Lower leg skin (tissue), 4 donors: ENCODE measurements around the gene SRGAP1. TPM values are rescaled to one million over a fixed set of nuclear protein-coding genes. Genes with fewer than 3 reads are reported as not detected.

Source experiments
- DNase-seq, 2 donors: peaks; one replicate each; pipeline ENCODE4 v3.0.0-alpha.2; 2019; ENCODE audit warnings: low spot score in 2 of 2
- H3K4me3 ChIP-seq: fragments of 200-600 bp; sonication (generic); 2 replicates; pipeline ENCODE4 v1.5.1; 2017; ENCODE audit warnings: mild to moderate bottlenecking, low read depth; ENCODE audit not compliant: poor library complexity, severe bottlenecking
- POLR2A ChIP-seq, 2 donors: fragments of 450-650 bp; IDR thresholded peaks; one replicate each; pipeline ENCODE4 v1.6.1; 2016 to 2017; ENCODE audit warnings: antibody characterized with exemption in 2 of 2, mild to moderate bottlenecking in 1 of 2, moderate library complexity in 1 of 2
- WGBS, 2 donors: methylation state at CpG; one replicate each; pipeline ENCODE4 v1.1.5; 2018; 5-methylcytosine and 5-hydroxymethylcytosine counted together
- intact Hi-C: fragments of 100-400 bp; cut with DNase I; formaldehyde crosslinking; loops from one replicate; pipeline ENCODE4 v1.15.0; 2023; ENCODE audit warnings: low total_unique reads
- total RNA-seq, 4 donors: library from RNA; depleted of rRNA; stranded (reverse); fragments of >200 nt; gene quantifications; one replicate each; pipeline ENCODE4 v1.1.0, GENCODE V29; 2016
- TF ChIP-seq, protein P1 (sequence below), 3 donors: fragments of 450-650 bp; IDR thresholded peaks; one replicate each; pipeline ENCODE4 v1.5.1; 2016; ENCODE audit warnings: antibody characterized with exemption in 3 of 3, mild to moderate bottlenecking in 3 of 3, moderate library complexity in 2 of 3

Gene SRGAP1
- total RNA-seq, 4 donors from 2014 or later: 1.3 to 6.0 (median 1.7) TPM

- intact Hi-C loops: no loop called here
- no peak overlapping the region for H3K4me3 ChIP-seq
- no peak for DNase-seq
- WGBS, 2 donors: 86 to 89% methylated on average over 4 of the region's 4 CpGs
- TF ChIP-seq, protein P1, sequence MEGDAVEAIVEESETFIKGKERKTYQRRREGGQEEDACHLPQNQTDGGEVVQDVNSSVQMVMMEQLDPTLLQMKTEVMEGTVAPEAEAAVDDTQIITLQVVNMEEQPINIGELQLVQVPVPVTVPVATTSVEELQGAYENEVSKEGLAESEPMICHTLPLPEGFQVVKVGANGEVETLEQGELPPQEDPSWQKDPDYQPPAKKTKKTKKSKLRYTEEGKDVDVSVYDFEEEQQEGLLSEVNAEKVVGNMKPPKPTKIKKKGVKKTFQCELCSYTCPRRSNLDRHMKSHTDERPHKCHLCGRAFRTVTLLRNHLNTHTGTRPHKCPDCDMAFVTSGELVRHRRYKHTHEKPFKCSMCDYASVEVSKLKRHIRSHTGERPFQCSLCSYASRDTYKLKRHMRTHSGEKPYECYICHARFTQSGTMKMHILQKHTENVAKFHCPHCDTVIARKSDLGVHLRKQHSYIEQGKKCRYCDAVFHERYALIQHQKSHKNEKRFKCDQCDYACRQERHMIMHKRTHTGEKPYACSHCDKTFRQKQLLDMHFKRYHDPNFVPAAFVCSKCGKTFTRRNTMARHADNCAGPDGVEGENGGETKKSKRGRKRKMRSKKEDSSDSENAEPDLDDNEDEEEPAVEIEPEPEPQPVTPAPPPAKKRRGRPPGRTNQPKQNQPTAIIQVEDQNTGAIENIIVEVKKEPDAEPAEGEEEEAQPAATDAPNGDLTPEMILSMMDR (IDR thresholded peaks at IDR 0.05): no peak
- no peak for TF ChIP-seq POLR2A (IDR thresholded peaks at IDR 0.05)
Measured at GRCh38 chr12:63814146-63814772, 30.2 kb upstream of the SRGAP1 start.

DNA sequence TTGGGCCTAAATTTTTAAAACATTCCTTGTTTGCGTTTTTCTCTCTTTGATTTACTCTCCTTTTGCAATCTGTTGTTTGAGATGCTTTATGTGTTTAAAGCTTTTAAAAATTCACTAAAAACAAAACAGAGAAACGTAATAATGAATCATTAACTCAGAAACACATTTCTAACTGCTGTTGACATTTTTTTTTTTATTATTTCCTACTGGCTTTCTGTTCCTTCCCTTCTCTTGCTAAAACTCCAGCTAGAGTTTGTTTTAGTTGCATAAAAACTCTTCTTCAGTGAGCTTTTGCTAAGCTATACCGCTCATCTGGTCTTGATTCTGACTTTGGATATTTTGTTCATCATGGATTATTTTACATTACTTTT, 29.0 kb upstream of the SRGAP1 start:
- no peak for DNase-seq
- 86 to 87% methylated on average over 3 of the region's 3 CpGs for WGBS, 2 donors
- no peak overlapping the region for H3K4me3 ChIP-seq
- intact Hi-C loops: no loop called here
- TF ChIP-seq, protein P1 (IDR thresholded peaks at IDR 0.05): no peak
- no peak for TF ChIP-seq POLR2A (IDR thresholded peaks at IDR 0.05)

GRCh38 chr12:63816031-63816430, 28.5 kb upstream of the SRGAP1 start:
- WGBS, 2 donors: 76 to 94% methylated on average over 6 of the region's 6 CpGs
- no peak for DNase-seq
- intact Hi-C loops: no loop called here
- no peak overlapping the region for H3K4me3 ChIP-seq
- TF ChIP-seq POLR2A (IDR thresholded peaks at IDR 0.05): no peak
- TF ChIP-seq, protein P1 (IDR thresholded peaks at IDR 0.05): no peak

GRCh38 chr12:63820427-63820826, 24.1 kb upstream of the SRGAP1 start:
- TF ChIP-seq, protein P1 (IDR thresholded peaks at IDR 0.05): no peak
- no peak for TF ChIP-seq POLR2A (IDR thresholded peaks at IDR 0.05)
- no peak overlapping the region for H3K4me3 ChIP-seq
- intact Hi-C loops: no loop called here
- no peak for DNase-seq
- 75 to 84% methylated on average over 1 of the region's 1 CpG for WGBS, 2 donors

DNA sequence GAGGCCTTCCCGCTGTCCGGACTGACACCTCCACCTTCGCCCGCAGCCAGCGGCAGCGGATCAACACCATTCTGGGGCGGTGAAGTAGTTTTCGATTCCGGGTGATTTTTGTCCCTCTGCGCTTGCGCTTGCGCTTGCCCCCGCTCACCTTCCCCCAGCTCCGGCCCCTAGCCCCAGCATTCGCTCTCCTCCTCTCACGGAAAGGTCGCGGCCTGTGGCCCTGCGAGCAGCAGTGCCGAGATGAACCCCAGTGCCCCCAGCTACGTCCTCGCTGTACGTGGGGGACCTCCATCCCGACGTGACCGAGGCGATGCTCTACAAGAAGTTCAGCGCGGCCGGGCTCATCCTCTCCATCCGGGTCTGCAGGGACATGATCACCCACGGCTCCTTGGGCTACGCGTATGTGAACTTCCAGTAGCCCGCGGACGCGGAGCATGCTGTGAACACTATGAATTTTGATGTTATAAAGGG, 22.7 kb upstream of the SRGAP1 start:
- intact Hi-C loops: no loop called here
- TF ChIP-seq POLR2A (IDR thresholded peaks at IDR 0.05): no peak
- TF ChIP-seq, protein P1 (IDR thresholded peaks at IDR 0.05): no peak
- WGBS, 2 donors: 13 to 26% methylated on average over 38 of the region's 38 CpGs
- DNase-seq: no peak
- H3K4me3 ChIP-seq: no peak overlapping the region

DNA sequence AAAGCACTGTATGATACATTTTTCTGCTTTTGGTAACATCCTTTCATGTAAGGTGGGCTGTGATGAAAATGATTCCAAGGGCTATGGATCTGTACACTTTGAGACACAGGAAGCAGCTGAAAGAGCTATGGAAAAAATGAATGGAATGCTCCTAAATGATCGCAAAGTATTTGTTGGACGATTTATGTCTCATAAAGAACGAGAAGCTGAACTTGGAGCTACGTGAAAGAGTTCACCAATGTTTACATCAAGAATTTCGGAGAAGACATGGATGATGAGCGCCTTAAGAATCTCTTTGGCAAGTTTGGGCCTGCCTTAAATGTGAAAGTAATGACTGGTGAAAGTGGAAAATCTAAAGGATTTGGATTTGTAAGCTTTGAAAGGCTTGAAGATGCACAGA, 22.1 kb upstream of the SRGAP1 start:
- WGBS, 2 donors: 42 to 55% methylated on average over 6 of the region's 6 CpGs
- intact Hi-C loops: no loop called here
- TF ChIP-seq, protein P1 (IDR thresholded peaks at IDR 0.05): no peak
- TF ChIP-seq POLR2A (IDR thresholded peaks at IDR 0.05): no peak
- H3K4me3 ChIP-seq: no peak overlapping the region
- DNase-seq: no peak
